H9 (cell line): ENCODE measurements around the gene SOCS1. TPM values are rescaled to one million over a fixed set of nuclear protein-coding genes. Genes with fewer than 3 reads are reported as not detected.

ENCODE experiments used
- DNase-seq: peaks from one replicate; pipeline ENCODE4 v3.0.0-alpha.2; 2017
- H2AFZ ChIP-seq: one replicate; pipeline ENCODE4 v1.6.1; 2013; ENCODE audit warnings: mild to moderate bottlenecking, low read length, control low read depth, moderate library complexity
- H2AK5ac ChIP-seq: 2 replicates; pipeline ENCODE4 v1.6.1; 2013; ENCODE audit warnings: low read length, control low read depth, mixed read lengths; ENCODE audit not compliant: insufficient read length
- H2BK120ac ChIP-seq: one replicate; pipeline ENCODE4 v1.6.1; 2013; ENCODE audit warnings: low read depth, mild to moderate bottlenecking, low read length, control low read depth, inconsistent platforms; ENCODE audit not compliant: poor library complexity, severe bottlenecking
- H2BK12ac ChIP-seq: 2 replicates; pipeline ENCODE4 v1.6.1; 2013; ENCODE audit warnings: low read length, control low read depth, mixed read lengths, low read depth; ENCODE audit not compliant: insufficient read length
- H2BK15ac ChIP-seq: 2 replicates; pipeline ENCODE4 v1.6.1; 2013; ENCODE audit warnings: low read depth, low read length, control low read depth
- H2BK20ac ChIP-seq: one replicate; pipeline ENCODE4 v1.6.1; 2013; ENCODE audit warnings: low read depth, mild to moderate bottlenecking, low read length, control low read depth, inconsistent platforms; ENCODE audit not compliant: poor library complexity, severe bottlenecking
- H2BK5ac ChIP-seq: 2 replicates; pipeline ENCODE4 v1.6.1; 2013; ENCODE audit warnings: low read length, control low read depth, mixed read lengths; ENCODE audit not compliant: insufficient read length
- H3K14ac ChIP-seq: 2 replicates; pipeline ENCODE4 v1.6.1; 2013; ENCODE audit warnings: low read length, control low read depth; ENCODE audit not compliant: insufficient read depth
- H3K18ac ChIP-seq: 2 replicates; pipeline ENCODE4 v1.6.1; 2013; ENCODE audit warnings: low read depth, mild to moderate bottlenecking, mixed read lengths, low read length, control low read depth; ENCODE audit not compliant: insufficient read length
- H3K23ac ChIP-seq: 2 replicates; pipeline ENCODE4 v1.6.1; 2013; ENCODE audit warnings: low read length, control low read depth, mixed read lengths, low read depth; ENCODE audit not compliant: insufficient read length
- H3K23me2 ChIP-seq: 2 replicates; pipeline ENCODE4 v1.6.1; 2013; ENCODE audit warnings: low read depth, mild to moderate bottlenecking, mixed read lengths, low read length, control low read depth; ENCODE audit not compliant: insufficient read length, poor library complexity, severe bottlenecking
- H3K27ac ChIP-seq: 2 replicates; pipeline ENCODE4 v1.5.1; 2013; ENCODE audit warnings: low read length, control low read depth, mixed read lengths, low read depth; ENCODE audit not compliant: insufficient read length
- H3K27me3 ChIP-seq: 2 replicates; pipeline ENCODE4 v1.6.1; 2013; ENCODE audit warnings: low read length, control low read depth, inconsistent platforms; ENCODE audit not compliant: insufficient read depth
- H3K4ac ChIP-seq: 2 replicates; pipeline ENCODE4 v1.6.1; 2013; ENCODE audit warnings: low read depth, mild to moderate bottlenecking, control low read depth, inconsistent platforms, low read length, moderate library complexity
- H3K4me1 ChIP-seq: 2 replicates; pipeline ENCODE4 v1.6.1; 2013; ENCODE audit warnings: low read length, control low read depth, inconsistent platforms; ENCODE audit not compliant: insufficient read depth
- H3K4me2 ChIP-seq: 2 replicates; pipeline ENCODE4 v1.6.1; 2013; ENCODE audit warnings: low read length, control low read depth, mixed read lengths; ENCODE audit not compliant: insufficient read length, insufficient read depth
- H3K56ac ChIP-seq: 2 replicates; pipeline ENCODE4 v1.6.1; 2013; ENCODE audit warnings: low read depth, mild to moderate bottlenecking, mixed read lengths, low read length, control low read depth; ENCODE audit not compliant: insufficient read length
- H3K79me1 ChIP-seq: 2 replicates; pipeline ENCODE4 v1.6.1; 2013; ENCODE audit warnings: low read depth, mild to moderate bottlenecking, moderate library complexity, low read length, control low read depth, inconsistent platforms; ENCODE audit not compliant: insufficient read depth, poor library complexity, severe bottlenecking
- H3K79me2 ChIP-seq: 2 replicates; pipeline ENCODE4 v1.6.1; 2013; ENCODE audit warnings: low read length, control low read depth, inconsistent platforms; ENCODE audit not compliant: insufficient read depth
- H3K9ac ChIP-seq: 2 replicates; pipeline ENCODE4 v1.6.1; 2013; ENCODE audit warnings: low read length, control low read depth, mixed read lengths; ENCODE audit not compliant: insufficient read length; ENCODE audit errors: extremely low read depth
- H3K9me3 ChIP-seq: one replicate; pipeline ENCODE4 v1.6.1; 2013; ENCODE audit warnings: low read depth, low read length, inconsistent platforms; ENCODE audit not compliant: control insufficient read depth
- H3T11ph ChIP-seq: one replicate; pipeline ENCODE4 v1.6.1; 2013; ENCODE audit warnings: mild to moderate bottlenecking, low read length, control low read depth, inconsistent platforms
- H4K20me1 ChIP-seq: one replicate; pipeline ENCODE4 v1.6.1; 2013; ENCODE audit not compliant: control insufficient read depth, insufficient read length, insufficient read depth
- H4K5ac ChIP-seq: 2 replicates; pipeline ENCODE4 v1.6.1; 2013; ENCODE audit warnings: low read depth, mild to moderate bottlenecking, mixed read lengths, low read length, control low read depth; ENCODE audit not compliant: insufficient read length
- H4K8ac ChIP-seq: replicated peaks from 2 replicates; pipeline ENCODE4 v1.6.1; 2013; ENCODE audit warnings: low read length, control low read depth, mixed read lengths, low read depth; ENCODE audit not compliant: insufficient read length
- H4K91ac ChIP-seq: 2 replicates; pipeline ENCODE4 v1.6.1; 2013; ENCODE audit warnings: low read depth, mild to moderate bottlenecking, moderate library complexity, mixed read lengths, low read length, control low read depth; ENCODE audit not compliant: insufficient read length
- H3K27ac Mint-ChIP-seq, 3 experiments: 2 replicates in 2 of 3; 3 replicates in 1 of 3; pipeline ENCODE4 v1.8.0; 2020 to 2021; ENCODE audit warnings: mixed read lengths in 3 of 3, mild to moderate bottlenecking in 1 of 3, moderate library complexity in 1 of 3
- H3K27me3 Mint-ChIP-seq: 2 replicates; pipeline ENCODE4 v1.8.0; 2021; ENCODE audit warnings: low read depth, mild to moderate bottlenecking, moderate library complexity, mixed read lengths
- H3K36me3 Mint-ChIP-seq, 3 experiments: 2 replicates in 2 of 3; 3 replicates in 1 of 3; pipeline ENCODE4 v1.8.0; 2020 to 2021; ENCODE audit warnings: low read depth in 3 of 3, mixed read lengths in 3 of 3; ENCODE audit not compliant: insufficient read depth in 1 of 3
- H3K4me1 Mint-ChIP-seq, 2 experiments: 2 replicates each; pipeline ENCODE4 v1.8.0; 2020; ENCODE audit warnings: mixed read lengths in 2 of 2
- H3K4me3 Mint-ChIP-seq, 2 experiments: 2 replicates in 1 of 2; 3 replicates in 1 of 2; pipeline ENCODE4 v1.8.0; 2020 to 2021; ENCODE audit warnings: mild to moderate bottlenecking in 2 of 2, mixed read lengths in 2 of 2, moderate library complexity in 1 of 2
- H3K9me3 Mint-ChIP-seq, 2 experiments: 2 replicates in 1 of 2; 3 replicates in 1 of 2; pipeline ENCODE4 v1.8.0; 2020; ENCODE audit warnings: mild to moderate bottlenecking in 2 of 2, mixed read lengths in 2 of 2, moderate library complexity in 1 of 2
- CTCF ChIP-seq: fragments of 200-600 bp; sonication (generic); conservative IDR thresholded peaks from 3 replicates; pipeline ENCODE4 v1.8.0; 2021; ENCODE audit warnings: antibody characterized with exemption, mild to moderate bottlenecking
- WGBS: extraction: QIAGEN DNeasy Blood & Tissue Kit; methylation state at CpG from one replicate; pipeline ENCODE4 v1.1.7; 2013; ENCODE audit warnings: missing lambda C conversion rate, low lambda C conversion rate, mixed read lengths; ENCODE audit not compliant: insufficient read length; ENCODE audit errors: extremely low coverage; 5-methylcytosine and 5-hydroxymethylcytosine counted together
- total RNA-seq: library from RNA; stranded (reverse); gene quantifications from 2 replicates; pipeline ENCODE4 v1.2.1, GENCODE V29; 2021

Gene SOCS1
- total RNA-seq, 1 experiment from 2014 or later, result 11.0 TPM

GRCh38 chr16:11218604-11218962, 37.4 kb downstream of the SOCS1 start:
- Histone ChIP-seq H3K9ac (no peak overlapping the region), H2BK5ac (no peak overlapping the region), H2BK15ac (no peak overlapping the region), H3K4ac (no peak overlapping the region), H3K18ac (no peak overlapping the region), H2AK5ac (no peak overlapping the region), H3K27me3 (no peaks in the 10 kb centered on the region), H3K14ac (no peak overlapping the region), H3K4me1 (no peaks in the 10 kb centered on the region), H3K9me3 (peaks cover 15% of the 10 kb centered on the region), H2AFZ (no peak overlapping the region), H2BK20ac (no peak overlapping the region), H3K27ac (no peak overlapping the region), H3K56ac (no peak overlapping the region), H3K79me1 (no peaks in the 10 kb centered on the region), H3K23ac (no peak overlapping the region), H3K4me2 (no peak overlapping the region), H2BK120ac (no peak overlapping the region), H4K5ac (no peak overlapping the region), H2BK12ac (no peak overlapping the region), H4K8ac (no peak overlapping the region), H4K91ac (no peak overlapping the region), H4K20me1 (no peaks in the 10 kb centered on the region), H3K79me2 (no peaks in the 10 kb centered on the region), H3T11ph (no peak overlapping the region), H3K23me2 (no peaks in the 10 kb centered on the region)
- H3K36me3 Mint-ChIP-seq, result peaks cover 6 to 16% (median 11%) of the 10 kb centered on the region in 3 experiments; a peak in 6 of 7 replicates
- no CpG with 5 or more reads among the region's 1 CpG for WGBS
- H3K4me3 Mint-ChIP-seq, result no peak overlapping the region
- peaks cover 26 to 32% of the 10 kb centered on the region in 2 experiments for H3K9me3 Mint-ChIP-seq
- peak; percentile 72 for TF ChIP-seq CTCF
- H3K27ac Mint-ChIP-seq, result no peak overlapping the region
- no peaks in the 10 kb centered on the region for H3K4me1 Mint-ChIP-seq
- no peak for DNase-seq
- H3K27me3 Mint-ChIP-seq, result peaks cover 4% of the 10 kb centered on the region; the same call in 1 of the 2 replicates
